ENCODE measurements around the gene GSTO1. TPM values are rescaled to one million over a fixed set of nuclear protein-coding genes. Genes with fewer than 3 reads are reported as not detected.
A peak's percentile ranks its signal among the peaks of the same experiment; 100 is the strongest.

The GSTO1 gene
- total RNA-seq, 1 donor from 2014 or later = 106 TPM

DNA sequence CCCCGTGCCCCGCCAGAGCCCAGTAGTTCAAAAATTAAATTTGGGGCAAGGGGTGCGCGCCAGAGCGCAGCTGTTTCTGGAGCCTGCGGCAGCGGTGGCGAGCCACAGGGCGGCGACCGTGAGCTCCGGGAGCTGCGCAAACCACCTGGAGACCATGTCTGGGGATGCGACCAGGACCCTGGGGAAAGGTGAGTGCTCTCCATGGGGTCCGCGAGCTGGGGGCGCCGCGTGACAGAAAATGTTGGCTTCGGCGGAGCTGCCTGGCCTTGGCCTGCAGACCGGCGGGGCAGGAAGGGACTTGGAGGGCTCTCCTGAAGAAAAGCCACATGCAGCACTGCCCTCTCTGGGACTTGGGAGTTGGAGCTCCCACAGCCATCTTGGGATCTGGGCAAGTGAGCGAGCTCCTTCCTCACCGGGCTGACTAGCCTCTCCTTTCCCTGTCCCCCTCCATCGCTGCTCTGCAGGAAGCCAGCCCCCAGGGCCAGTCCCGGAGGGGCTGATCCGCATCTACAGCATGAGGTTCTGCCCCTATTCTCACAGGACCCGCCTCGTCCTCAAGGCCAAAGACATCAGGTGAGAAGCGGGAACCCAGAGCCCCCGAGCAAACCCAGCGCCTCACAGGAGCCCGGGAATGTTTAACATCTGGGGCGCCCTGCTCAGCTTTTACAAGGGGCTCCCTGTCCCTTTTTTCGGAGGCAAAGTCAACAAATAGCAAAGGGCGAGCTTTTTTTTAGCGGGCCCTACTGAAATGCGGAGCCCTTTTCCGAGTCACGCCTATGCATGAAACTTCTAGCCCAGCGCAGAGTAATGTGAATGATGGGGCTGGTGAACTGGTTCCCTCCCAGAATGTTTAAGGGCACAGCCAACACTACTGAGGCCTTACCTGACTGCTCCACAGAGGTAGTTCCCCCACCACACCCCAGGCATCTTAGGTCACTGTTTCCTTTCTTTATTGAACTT lies 20.4 kb downstream of the GSTO1 start:
- DNase-seq (ENCODE audit: low spot score) = no peak

DNA sequence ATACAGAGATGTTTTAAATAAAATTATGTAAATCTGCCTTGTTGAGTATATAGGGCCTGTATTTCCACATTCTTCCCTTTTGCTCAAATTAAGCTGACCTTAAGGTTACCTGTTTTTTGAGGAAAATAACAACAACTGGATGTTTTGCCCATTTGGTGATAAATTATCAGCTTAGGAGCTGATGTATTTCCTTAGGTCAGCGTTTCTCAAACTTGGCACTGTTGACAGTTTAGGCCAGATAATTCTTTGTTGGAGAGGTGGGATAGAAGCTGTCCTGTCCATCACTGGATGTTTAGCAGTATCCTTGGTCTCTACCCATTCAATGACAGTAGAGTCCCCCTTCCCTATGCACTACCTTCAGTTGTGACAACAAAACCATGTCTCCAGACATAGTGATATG lies 21.5 kb downstream of the GSTO1 start:
- DNase-seq (ENCODE audit: low spot score) = no peak

DNA sequence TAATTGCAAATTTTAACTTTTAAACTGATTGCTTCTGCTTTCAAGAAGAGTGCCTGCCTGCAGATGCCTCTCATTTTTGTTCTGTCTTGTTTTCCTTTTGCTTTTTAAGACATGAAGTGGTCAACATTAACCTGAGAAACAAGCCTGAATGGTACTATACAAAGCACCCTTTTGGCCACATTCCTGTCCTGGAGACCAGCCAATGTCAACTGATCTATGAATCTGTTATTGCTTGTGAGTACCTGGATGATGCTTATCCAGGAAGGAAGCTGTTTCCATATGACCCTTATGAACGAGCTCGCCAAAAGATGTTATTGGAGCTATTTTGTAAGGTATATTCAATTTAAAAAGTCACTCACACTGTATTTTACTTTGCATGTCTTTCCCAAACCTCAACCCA lies 23.1 kb downstream of the GSTO1 start:
- DNase-seq (ENCODE audit: low spot score) = no peak

DNA sequence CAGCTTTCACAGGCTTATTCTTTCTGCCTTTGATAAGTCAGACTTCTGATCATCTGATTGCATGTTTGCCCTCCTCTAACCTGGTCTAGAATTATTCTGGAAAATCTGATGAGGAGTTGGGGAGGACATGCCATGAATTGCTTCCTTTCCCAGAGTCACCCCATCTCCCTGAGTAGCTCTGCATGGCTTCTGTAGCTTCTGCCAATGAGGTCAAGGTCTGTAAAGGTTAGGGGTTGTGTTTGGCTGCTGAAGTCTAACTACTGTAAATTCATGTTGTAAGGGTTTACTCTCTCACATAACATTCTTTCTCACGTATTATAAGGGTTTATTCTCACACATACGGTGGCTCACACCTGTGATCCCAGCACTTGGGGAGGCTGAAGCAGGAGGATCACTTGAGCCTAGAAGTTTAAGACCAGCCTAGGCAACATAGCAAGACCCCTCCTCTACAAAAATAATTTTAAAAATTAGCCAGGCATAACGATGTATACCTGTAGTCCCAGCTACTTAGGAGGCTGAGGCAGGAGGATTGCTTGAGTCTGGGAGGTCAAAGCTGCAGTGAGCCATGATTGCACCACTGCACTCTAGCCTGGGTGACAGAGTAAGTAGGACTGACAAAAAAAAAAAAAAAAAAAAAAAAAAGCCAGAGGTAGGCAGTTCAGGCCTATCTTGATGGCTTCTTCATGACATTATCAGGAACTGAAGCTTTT lies 25.0 kb downstream of the GSTO1 start:
- DNase-seq (ENCODE audit: low spot score) = no peak

DNA sequence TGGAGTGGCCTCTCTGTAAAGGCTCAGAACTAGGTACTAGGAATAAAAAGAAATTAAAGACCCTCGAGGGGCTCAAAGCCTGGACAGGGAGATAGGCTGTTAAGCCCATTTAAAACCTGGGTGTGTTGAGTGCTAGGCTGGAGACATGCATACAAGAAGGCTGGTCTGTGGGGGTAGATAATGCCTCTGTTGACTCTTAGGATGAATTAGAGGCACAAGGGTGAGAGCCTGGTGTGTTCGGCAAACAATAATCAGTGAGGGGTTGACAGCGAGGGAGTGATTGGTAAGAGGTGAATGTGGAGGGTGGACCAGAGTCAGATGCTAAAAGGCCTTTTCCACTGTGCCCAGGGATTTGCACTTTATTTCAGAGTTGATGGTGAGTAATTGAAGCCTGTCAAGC lies 27.0 kb downstream of the GSTO1 start:
- no peak for DNase-seq (ENCODE audit: low spot score)

DNA sequence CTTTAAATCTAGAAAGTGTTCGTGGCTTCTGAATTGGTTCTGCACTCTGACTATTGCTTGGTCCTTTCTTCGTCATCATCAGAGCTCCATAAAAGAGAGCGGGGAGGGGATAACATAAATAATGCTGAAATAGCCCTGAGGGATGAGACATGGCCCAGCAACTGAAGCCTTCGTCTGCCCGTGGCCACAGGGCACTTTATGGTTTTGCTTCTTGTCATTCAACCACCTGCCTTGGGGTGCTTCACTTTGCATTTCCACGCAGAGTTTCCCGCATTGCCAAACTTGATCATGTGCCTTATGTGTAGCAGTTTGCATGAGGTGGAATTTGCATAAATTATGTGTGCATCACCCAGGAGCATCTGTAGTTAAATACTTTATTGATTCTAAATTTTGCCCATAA lies 30.2 kb downstream of the GSTO1 start:
- no peak for DNase-seq (ENCODE audit: low spot score)

DNA sequence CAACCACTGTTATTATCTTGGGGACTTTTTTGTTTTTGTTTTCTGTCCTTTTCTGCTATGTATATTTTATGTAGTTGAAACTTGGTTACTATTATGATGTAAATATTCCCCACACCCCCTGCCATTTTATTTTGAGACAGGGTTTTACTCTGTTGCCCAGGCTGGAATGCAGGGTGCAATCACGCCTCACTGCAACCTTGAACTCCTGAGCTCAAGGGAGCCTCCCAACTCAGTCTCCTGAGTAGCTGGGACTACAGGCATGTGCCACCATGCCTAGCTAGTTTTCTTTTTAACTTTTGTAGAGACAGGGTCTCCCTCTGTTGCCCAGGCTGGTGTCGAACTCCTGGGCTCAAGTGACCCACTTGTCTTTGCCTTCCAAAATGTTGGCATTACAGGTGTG lies 32.2 kb downstream of the GSTO1 start:
- no peak for DNase-seq (ENCODE audit: low spot score)

DNA sequence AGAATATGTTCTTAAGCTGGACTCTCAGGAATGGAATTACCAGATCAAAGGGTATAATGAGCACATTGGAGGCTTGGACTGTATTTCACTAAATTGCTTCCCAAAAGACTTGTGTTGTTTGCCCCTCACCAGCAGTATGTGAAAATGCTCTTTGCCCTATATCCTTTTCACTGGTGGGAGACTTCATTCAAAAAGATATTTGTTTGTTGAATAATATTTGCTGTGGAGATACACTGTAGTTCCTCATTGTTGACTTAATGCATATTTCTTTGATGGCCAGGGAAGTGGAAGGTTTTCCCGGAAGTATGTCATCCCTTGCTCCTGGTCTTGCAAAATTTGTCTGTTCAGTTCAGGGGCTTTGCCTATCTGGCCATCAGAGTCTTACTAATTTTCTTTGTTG lies 33.7 kb downstream of the GSTO1 start:
- no peak for DNase-seq (ENCODE audit: low spot score)

DNA sequence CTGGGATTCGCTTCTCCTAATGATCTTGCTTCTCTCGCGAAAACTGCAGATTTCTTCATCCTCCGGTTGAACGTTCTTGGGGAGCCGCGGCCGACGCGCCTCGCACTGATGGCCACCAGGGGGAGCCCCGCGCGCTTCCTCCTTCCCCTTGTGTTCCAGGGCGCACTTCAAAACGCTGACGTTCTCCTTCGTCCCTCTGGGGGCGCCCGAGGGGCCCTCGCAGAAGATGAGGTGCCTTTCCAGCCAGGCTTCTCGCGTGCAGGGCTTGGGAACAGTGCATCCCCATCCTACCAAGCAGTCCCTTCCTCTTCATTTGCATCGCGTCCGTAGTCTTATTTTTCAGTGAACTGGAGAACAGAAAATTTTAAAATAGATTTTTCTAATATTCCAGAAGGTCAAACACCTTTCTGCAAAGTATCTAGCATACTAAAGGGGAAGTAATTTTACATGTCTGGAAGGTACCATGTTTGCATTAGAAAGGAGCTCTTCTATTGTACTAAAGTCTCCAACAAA lies 36.8 kb downstream of the GSTO1 start:
- peak; percentile 97 for DNase-seq (ENCODE audit: low spot score)

DNA sequence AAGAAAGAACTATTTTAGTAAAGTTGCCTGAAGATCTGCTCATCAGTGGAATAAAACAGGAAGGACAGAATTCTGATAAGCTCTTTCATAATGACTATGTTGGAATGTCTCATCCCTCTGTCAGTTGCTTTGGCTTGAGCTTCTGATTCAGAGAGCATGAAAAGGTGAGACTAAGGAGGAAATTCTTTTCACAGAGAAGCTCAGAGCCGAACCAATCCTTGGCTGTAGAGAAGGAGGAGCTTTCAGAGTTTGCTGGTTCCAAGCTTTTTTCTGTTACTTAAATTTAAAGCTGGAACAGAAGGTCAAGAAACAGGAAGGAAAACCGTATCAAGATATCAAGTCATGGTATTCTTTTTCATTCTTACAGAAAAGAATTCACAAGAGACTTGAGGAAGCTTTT lies 38.3 kb downstream of the GSTO1 start:
- no peak for DNase-seq (ENCODE audit: low spot score)

DNA sequence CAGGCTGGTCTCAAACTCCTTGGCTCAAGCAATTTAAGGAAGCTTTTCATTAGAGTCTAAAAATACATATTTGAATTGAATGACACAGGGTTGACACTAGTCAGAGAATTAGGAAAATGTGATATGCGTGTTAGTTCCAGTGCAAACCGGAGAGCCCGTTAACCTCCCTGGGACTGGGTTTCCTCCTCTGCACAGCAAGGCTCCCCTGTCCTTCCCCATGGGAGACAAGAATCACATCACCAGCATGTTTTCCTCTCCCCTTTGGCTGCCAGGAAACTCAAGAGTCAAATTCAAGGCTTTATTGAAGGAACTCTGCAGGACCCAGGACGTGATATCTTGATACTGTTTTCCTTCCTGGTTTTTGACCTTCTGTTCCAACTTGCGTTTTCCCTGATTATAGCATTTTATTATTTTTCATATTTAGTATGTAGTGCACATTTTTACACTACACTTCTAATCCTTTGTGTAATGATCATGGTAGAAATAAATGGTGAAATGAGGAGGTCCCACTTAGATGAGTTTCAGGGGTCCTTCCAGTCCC lies 39.2 kb downstream of the GSTO1 start:
- DNase-seq (ENCODE audit: low spot score) = no peak

DNA sequence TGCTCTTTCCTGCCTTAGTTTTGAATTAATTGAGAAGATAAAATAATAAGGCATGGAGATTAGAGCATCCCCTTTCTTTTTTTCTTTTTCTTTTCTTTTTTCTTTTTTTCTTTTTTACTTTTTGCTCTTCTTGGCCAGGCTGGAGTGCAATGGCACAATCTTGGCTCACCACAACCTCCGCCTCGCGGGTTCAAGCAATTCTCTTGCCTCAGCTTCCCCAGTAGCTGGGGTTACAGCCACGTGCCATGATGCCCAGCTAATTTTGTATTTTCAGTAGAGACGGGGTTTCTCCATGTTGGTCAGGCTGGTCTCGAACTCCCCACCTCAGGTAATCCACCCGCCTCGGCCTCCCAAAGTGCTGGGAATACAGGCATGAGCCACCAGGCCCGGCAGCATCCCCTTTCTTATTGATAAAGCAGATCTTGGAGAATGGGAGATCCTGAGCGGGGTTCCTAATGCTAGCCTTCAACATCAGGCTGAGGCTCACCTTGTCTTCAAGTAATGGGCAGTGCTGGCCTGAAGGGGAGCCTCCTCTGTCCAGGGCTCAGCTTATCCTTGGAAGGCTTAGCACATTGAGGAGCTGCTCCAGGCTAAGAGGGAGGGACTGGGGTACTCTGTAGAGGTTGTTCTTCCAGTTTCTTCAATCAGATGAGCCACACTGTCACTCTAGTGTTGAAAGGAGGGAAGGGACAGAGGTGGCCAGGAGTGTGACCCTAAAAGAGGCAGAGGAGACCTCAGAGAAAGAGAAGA lies 42.2 kb downstream of the GSTO1 start:
- no peak for DNase-seq (ENCODE audit: low spot score)

DNA sequence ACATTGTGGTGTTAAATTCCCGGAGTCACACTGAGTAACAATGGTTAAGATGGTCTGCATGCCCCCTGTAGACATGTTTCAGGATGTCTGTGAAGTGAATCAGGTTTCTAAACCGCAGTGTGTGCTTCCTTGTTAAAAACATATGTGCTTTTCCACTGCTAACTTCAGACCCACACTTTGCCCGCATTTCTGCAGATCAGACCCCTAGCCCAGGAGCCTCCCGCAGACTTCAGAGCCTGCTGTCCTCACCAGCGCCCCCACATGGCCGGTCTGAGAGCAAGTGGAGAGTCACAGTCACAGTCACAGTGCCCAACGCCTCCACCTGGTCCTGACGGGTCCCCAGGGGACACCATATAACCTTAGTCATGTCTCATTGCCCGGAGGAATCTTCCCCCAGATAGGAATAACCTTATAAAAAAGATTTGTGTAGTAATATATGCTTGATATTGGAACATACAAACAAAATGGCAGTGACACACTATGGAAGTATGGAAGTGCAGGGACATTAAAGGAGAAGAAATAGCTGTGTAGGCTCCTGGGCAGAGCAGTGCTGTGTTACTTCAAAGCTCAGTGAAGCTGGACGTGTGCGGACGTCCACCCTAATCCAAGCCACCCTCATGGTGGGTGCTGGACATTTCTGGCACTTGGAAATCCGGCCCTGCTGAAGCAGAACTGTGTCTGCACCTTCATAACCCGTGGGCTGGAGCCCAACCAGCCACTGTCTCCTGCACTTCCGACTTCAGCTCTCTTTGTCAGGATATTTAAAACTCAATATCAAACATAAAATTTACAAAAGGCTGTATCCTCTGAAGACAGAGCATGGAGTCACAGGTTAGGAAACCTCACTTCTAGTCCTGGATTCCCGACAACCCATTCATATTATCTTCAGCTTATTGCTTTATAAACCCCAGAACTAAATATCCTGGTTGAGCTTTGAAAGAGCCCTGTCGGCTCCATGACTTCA lies 43.3 kb downstream of the GSTO1 start:
- no peak for DNase-seq (ENCODE audit: low spot score)

DNA sequence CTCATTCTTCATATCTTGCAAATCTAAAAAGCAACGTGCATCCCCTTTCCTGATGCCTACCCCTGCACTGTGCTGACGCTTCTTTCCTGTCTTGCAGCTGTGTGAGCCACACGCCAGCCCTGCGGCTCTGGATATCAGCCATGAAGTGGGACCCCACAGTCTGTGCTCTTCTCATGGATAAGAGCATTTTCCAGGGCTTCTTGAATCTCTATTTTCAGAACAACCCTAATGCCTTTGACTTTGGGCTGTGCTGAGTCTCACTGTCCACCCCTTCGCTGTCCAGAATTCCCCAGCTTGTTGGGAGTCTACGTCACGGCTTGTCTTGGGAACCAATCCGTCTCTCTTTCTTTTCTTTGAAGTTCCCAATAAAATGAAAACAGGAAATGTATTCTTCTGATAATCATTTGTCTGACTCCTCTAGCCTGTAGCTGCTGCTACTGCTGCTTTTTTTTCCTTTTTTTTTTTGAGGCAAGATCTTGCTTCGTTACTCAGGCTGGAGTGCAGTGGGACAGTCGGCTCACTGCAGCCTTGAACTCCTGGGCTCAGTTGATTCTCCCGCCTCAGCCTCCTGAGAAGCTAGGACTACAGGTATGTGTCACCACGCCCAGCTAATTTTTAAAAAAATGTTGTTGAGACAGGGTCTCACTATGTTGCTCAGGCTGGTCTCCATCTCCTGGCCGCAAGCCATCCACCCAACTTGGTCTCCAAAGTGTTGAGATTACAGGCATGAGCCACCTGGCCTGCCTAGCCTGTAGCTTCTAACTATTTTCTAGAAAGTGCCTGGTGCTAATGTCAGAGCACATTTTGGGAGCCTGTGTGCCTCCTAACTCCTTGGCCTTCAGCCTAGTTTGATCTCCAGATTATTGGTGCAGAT lies 44.6 kb downstream of the GSTO1 start:
- DNase-seq (ENCODE audit: low spot score) = no peak

DNA sequence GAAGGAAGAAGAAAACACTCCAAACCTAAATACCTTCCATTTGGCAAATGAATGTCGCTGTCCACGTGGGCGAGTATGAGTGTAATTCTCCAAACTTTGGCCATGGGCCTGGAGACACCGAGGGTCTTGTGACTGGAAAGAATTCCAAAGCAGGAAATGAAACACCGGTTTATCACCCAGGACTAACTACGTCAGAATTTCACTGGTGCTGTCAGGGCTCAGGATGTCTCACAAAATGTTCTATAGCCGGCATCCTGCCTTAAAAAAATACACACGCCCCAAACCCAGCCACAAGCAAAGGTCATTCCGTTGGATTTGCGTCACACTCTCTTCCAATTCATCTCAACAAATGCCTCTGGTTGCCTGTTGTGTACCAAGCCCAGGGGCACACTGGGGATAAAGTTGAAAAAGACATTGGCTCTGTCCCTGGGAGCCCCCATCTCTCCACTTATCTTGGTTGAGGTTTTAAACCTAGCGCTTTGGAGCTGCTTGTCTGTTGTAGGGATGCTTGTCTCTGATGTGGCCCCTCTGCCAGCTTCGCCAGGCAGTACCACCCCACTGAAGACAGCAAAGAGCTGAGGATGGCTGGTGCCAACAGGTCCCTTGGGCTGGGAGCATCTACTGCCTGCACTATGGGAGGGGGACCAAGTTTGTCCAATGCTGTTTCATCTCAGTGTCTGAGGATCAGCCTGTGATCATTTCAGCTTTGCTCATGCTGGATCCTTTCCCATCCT lies 45.5 kb downstream of the GSTO1 start:
- no peak for DNase-seq (ENCODE audit: low spot score)

DNA sequence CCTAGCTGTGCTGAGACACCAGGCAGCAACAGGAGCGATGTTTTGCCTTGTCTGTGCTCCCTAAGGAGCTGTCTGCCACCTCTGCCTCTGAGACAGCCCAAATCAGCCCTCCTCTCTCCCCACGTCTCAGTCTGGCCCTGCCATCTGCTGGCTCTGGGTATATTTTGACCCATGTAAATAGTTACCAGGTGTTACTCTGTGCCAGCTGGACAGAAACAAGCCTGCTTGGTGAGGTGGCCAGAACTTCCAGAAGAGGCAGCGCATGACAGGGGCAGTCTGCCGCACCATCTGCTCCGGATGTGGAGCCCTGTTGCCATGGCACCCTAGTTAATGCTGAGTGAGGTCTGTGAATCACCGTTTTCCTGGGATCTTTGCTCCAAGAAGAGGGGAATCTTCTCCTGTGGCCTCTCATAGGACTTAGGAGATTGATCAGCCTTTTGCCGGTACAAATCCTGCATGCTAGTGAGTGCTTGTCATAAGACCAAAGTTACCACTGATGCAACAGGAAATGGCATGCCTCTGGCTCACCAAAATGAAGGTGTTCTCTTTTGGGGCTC lies 46.1 kb downstream of the GSTO1 start:
- DNase-seq (ENCODE audit: low spot score) = peak; percentile 88

DNA sequence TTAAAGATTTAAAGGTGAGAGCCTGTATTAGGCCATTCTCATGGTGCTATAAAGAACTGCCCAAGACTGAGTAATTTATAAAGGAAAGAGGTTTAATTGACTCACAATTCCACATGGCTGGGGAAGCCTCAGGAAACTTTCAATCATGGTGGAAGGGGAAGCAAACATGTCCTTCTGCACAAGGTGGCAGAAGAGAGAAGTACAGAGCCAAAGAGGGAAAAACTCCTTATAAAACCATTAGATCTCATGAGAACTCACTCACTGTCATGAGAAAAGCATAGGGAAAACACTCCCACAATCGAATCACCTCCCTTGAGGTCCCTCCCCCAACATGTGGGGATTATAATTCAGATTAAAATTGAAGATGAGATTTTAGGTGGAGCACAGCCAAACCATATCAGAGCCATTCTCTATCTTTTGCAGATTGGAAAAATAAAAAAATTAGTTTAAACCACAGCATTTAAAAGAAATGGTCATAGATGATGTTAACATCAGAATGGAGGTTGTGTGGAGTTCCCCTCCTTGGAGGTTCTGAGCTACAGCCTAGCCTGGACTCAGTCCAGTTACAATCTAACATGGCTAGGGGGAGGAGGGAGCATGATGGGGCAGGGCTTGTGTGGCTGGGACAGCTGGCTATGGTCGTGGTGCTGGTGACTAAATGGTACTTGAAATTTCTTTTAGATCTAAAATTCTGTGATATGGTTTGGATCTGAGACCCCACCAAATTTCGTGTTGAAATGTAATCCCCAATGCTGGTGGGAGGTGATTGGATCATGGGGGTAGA lies 47.4 kb downstream of the GSTO1 start:
- DNase-seq (ENCODE audit: low spot score) = no peak
